HEK293 (cell line): ENCODE data around the gene ZFAND3.

ENCODE experiments used
- CTCF ChIA-PET: fragments of 350-600 bp; formaldehyde crosslinking; extraction: SDS; loops from one replicate; lab custom pipeline; 2021; ENCODE audit warnings: antibody characterized with exemption; lab: Yijun Ruan, JAX
- POLR2A ChIA-PET: fragments of 300-600 bp; formaldehyde crosslinking; extraction: SDS; loops from one replicate; lab custom pipeline; 2020; ENCODE audit warnings: antibody characterized with exemption, inconsistent platforms; lab: Yijun Ruan, JAX
- H3K27ac ChIP-seq: fragments of 200-500 bp; sonication (Bioruptor generic); 2 replicates; pipeline ENCODE4 v1.5.1; 2014; ENCODE audit warnings: low read depth, low read length, control low read depth, inconsistent platforms; ENCODE audit errors: extremely low read depth
- H3K36me3 ChIP-seq, 2 experiments: fragments of 200-500 bp in 1 of 2; sonication (Bioruptor generic) in 1 of 2; 1 replicate in 1 of 2; 2 replicates in 1 of 2; pipeline ENCODE4 v1.5.1; 2014 to 2017; ENCODE audit warnings: inconsistent platforms in 2 of 2, low read length in 2 of 2; ENCODE audit not compliant: control insufficient read depth in 2 of 2, insufficient read depth in 1 of 2
- H3K4me1 ChIP-seq: fragments of 200-500 bp; sonication (Bioruptor generic); 2 replicates; pipeline ENCODE4 v1.5.1; 2014; ENCODE audit warnings: mild to moderate bottlenecking, low read length, inconsistent platforms; ENCODE audit not compliant: control insufficient read depth, insufficient read depth
- H3K4me3 ChIP-seq: 2 replicates; pipeline ENCODE4 v1.5.1; 2011; ENCODE audit warnings: low read depth, mild to moderate bottlenecking, control low read depth, low read length, moderate library complexity
- H3K9me3 ChIP-seq: fragments of 200-500 bp; sonication (Bioruptor generic); 2 replicates; pipeline ENCODE4 v1.5.1; 2014; ENCODE audit warnings: low read depth, low read length, inconsistent platforms; ENCODE audit not compliant: control insufficient read depth, insufficient read depth
- PATZ1 ChIP-seq: fragments of 450-650 bp; formaldehyde crosslinking; IDR thresholded peaks from 2 replicates; pipeline ENCODE4 v1.5.1; 2016; ENCODE audit warnings: missing biosample characterization, missing genetic modification characterization
- PRDM6 ChIP-seq: fragments of 450-650 bp; formaldehyde crosslinking; IDR thresholded peaks from 2 replicates; pipeline ENCODE4 v1.5.1; 2017; ENCODE audit warnings: missing biosample characterization, missing genetic modification characterization
- RBAK ChIP-seq: fragments of 450-650 bp; formaldehyde crosslinking; IDR thresholded peaks from 2 replicates; pipeline ENCODE4 v1.5.1; 2016; ENCODE audit warnings: missing biosample characterization, missing genetic modification characterization
- ZBTB10 ChIP-seq: fragments of 450-650 bp; formaldehyde crosslinking; IDR thresholded peaks from 2 replicates; pipeline ENCODE4 v1.5.1; 2016; ENCODE audit warnings: missing biosample characterization, missing genetic modification characterization
- ZFHX2 ChIP-seq: fragments of 450-650 bp; formaldehyde crosslinking; conservative IDR thresholded peaks from 2 replicates; pipeline ENCODE4 v1.5.1; 2016; ENCODE audit warnings: missing biosample characterization, missing genetic modification characterization
- ZNF26 ChIP-seq: fragments of 450-650 bp; formaldehyde crosslinking; IDR thresholded peaks from 2 replicates; pipeline ENCODE4 v1.5.1; 2016; ENCODE audit warnings: missing biosample characterization, missing genetic modification characterization
- ZNF280C ChIP-seq: fragments of 450-650 bp; formaldehyde crosslinking; IDR thresholded peaks from 2 replicates; pipeline ENCODE4 v1.5.1; 2016; ENCODE audit warnings: missing biosample characterization, missing genetic modification characterization
- ZNF292 ChIP-seq: fragments of 450-650 bp; formaldehyde crosslinking; IDR thresholded peaks from 2 replicates; pipeline ENCODE4 v1.5.1; 2016; ENCODE audit warnings: low read depth, missing biosample characterization, missing genetic modification characterization, borderline replicate concordance
- ZNF324 ChIP-seq: fragments of 450-650 bp; formaldehyde crosslinking; IDR thresholded peaks from 2 replicates; pipeline ENCODE4 v1.5.1; 2016; ENCODE audit warnings: missing biosample characterization, missing genetic modification characterization
- ZNF335 ChIP-seq: fragments of 450-650 bp; formaldehyde crosslinking; conservative IDR thresholded peaks from 2 replicates; pipeline ENCODE4 v1.5.1; 2016; ENCODE audit warnings: missing biosample characterization, missing genetic modification characterization
- ZNF501 ChIP-seq: fragments of 450-650 bp; formaldehyde crosslinking; IDR thresholded peaks from 2 replicates; pipeline ENCODE4 v1.5.1; 2016; ENCODE audit warnings: missing biosample characterization, missing genetic modification characterization
- ZNF626 ChIP-seq: fragments of 450-650 bp; sonication (Bioruptor Pico); formaldehyde crosslinking; IDR thresholded peaks from 2 replicates; pipeline ENCODE4 v1.5.1; 2018; ENCODE audit warnings: missing biosample characterization, missing genetic modification characterization, inconsistent platforms
- ZNF704 ChIP-seq: fragments of 450-650 bp; formaldehyde crosslinking; IDR thresholded peaks from 2 replicates; pipeline ENCODE4 v1.5.1; 2016; ENCODE audit warnings: missing biosample characterization, missing genetic modification characterization
- ZNF791 ChIP-seq: fragments of 450-650 bp; formaldehyde crosslinking; IDR thresholded peaks from 2 replicates; pipeline ENCODE4 v1.5.1; 2016; ENCODE audit warnings: missing biosample characterization, missing genetic modification characterization
- ZSCAN30 ChIP-seq: fragments of 450-650 bp; IDR thresholded peaks from 2 replicates; pipeline ENCODE4 v1.5.1; 2018; ENCODE audit warnings: missing biosample characterization, mild to moderate bottlenecking, missing genetic modification characterization, moderate library complexity

Gene ZFAND3

GRCh38 chr6:37979392-37980221 lies 160.1 kb downstream of the ZFAND3 start:
- ChIA-PET CTCF (interaction anchor here (0.7 kb wide), 1 partner anchor 31 kb away, joined by 3 read pairs; no protein-coding TSS in a partner anchor), POLR2A (no interaction called here)
- no peaks in the 10 kb centered on the region for H3K9me3 ChIP-seq
- H3K4me1 ChIP-seq: peaks cover 4% of the 10 kb centered on the region
- H3K27ac ChIP-seq: no peak overlapping the region
- H3K36me3 ChIP-seq: no peaks in the 10 kb centered on the region
- TF ChIP-seq PRDM6 (tag by site-specific recombination) (peak; percentile 44; the same call in 1 of the 2 replicates), ZNF324 (tag by site-specific recombination) (no peak), ZNF292 (no peak)
- H3K4me3 ChIP-seq: no peak overlapping the region

GRCh38 chr6:37980222-37980595 lies 160.7 kb downstream of the ZFAND3 start:
- H3K27ac ChIP-seq: no peak overlapping the region
- no peaks in the 10 kb centered on the region for H3K9me3 ChIP-seq
- peaks cover 4% of the 10 kb centered on the region for H3K4me1 ChIP-seq
- POLR2A ChIA-PET: no interaction called here
- TF ChIP-seq ZNF501 (tag by site-specific recombination) (no peak), ZNF626 (no peak), PATZ1 (tag by site-specific recombination) (no peak), RBAK (tag by site-specific recombination) (no peak), ZBTB10 (tag by site-specific recombination) (no peak), ZNF335 (tag by site-specific recombination) (no peak), ZNF791 (tag by site-specific recombination) (no peak), ZNF26 (tag by site-specific recombination) (no peak), ZSCAN30 (tag by site-specific recombination) (no peak), ZNF280C (tag by site-specific recombination) (no peak), ZFHX2 (tag by site-specific recombination) (no peak), ZNF704 (tag by site-specific recombination) (no peak)
- TF ChIP-seq, all 188 proteins: peak for 0
- CTCF ChIA-PET: interaction anchor here (0.7 kb wide), 1 partner anchor 31 kb away, joined by 3 read pairs; no protein-coding TSS in a partner anchor
- no peaks in the 10 kb centered on the region for H3K36me3 ChIP-seq
- no peak overlapping the region for H3K4me3 ChIP-seq
